KBM-7 (cell line): ENCODE measurements around the gene BCAR3.
"Not testable (repeated sequence)": the region's sequence is repeated elsewhere in the genome, so short reads cannot be mapped to it uniquely, and the experiment has no call there.

ENCODE experiments used
- DNase-seq: peaks from one replicate; pipeline ENCODE4 v3.0.0-alpha.2; 2015
- in situ Hi-C: fragments of 300-500 bp; cut with MboI; formaldehyde crosslinking; loops from 2 replicates; pipeline ENCODE4 v1.14.3; 2020; ENCODE audit warnings: low sequenced_read_pairs, low pct_unique_long_range_greater_than_20kb, mixed read lengths

BCAR3 gene

GRCh38 chr1:93594603-93594880 is 87.1 kb downstream of the BCAR3 start:
- in situ Hi-C loops = no loop called here
- no peak for DNase-seq

- in situ Hi-C loops = no loop called here
- DNase-seq = no peak
These were observed 87.6 kb downstream of the BCAR3 start for GRCh38 chr1:93593854-93594602.

- peak; percentile 29 for DNase-seq
- in situ Hi-C loops = no loop called here
These were observed 89.1 kb downstream of the BCAR3 start for GRCh38 chr1:93592551-93592949.

DNA sequence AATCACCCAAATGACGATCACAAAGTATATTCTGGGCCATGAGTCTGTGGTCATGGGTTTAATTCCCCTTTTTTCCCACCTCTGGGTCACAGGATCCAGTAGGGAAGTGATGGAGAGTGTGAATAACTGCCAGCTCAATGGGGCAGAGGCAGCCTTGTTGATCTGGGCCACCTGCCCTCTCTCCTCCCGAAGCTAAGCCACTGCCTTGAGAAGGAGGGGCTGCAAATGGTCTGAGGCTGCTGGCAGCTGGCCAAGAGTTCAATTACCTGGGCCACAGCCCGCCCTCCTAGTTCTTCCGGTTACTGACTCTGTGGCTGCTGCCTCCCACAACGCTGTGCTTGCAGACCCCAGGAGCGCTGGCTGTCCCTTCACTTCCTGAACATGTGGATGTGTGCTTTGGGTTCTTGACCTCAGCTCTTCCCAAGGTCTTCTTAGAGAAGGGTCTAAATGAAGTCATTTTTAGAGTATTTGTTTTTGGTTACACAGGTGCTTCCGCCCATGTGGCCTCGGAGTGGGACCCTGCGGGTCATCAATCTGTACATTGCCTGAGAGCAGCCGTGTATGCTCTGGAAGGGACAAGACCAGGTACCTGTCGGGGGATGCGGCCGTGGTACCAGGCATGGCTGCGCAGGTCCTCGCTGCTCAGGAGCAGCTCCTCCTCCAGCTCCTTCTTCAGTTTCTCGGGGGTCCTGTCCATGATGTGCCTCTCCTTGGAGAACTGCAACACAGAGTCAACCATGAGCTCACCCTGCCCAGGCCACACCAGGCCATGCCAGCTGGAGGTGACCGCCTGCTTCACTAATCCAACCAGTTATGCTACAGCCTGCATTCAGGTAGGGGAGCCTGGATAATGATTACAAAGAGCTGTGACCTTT is 89.7 kb downstream of the BCAR3 start:
- peak; percentile 99 for DNase-seq
- in situ Hi-C loops = no loop called here

GRCh38 chr1:93591291-93591675 is 90.4 kb downstream of the BCAR3 start:
- in situ Hi-C loops, DNase-seq: not testable (repeated sequence)

- DNase-seq = no peak
- in situ Hi-C loops = no loop called here
These were observed 92.7 kb downstream of the BCAR3 start for GRCh38 chr1:93588955-93589354.

DNA sequence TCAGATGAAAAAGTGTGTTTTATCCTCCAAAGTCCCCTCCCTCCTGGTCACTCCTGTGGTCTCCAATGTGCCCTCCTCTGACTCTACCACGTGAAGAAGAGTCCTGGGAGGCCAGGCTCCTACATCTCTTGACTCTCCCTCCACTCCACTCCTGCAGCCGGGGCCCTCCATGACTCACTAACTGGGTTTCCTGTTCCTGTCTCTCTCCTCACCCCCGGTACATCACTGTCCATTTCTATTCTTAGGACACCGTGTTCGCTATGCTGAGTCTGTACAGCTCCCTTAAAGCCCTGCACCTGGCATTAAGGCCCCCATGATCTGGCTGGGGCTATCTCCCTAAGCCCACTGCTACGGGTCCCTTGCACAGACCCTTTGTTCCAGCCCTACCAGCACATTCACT is 93.4 kb downstream of the BCAR3 start:
- in situ Hi-C loops = no loop called here
- peak; percentile 69 for DNase-seq

DNA sequence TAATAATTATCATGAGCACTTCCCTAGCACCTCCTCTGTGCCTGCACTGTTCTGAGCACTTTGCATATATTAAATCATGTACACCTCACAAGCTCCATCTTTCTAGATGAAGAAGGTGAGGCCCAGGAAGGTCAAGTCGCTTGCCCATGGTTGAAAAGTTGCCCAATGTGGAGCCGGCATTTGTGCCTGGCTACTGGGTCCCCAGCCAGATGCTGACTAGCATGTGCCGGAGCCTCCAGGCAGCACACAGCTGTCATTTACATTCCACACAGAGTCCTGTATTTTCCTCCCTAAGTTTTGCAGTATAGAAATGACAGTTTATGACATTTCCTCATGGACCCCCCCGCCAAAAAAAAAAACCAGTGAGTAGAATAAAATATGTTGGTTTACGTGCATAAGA is 94.3 kb downstream of the BCAR3 start:
- in situ Hi-C loops = no loop called here
- DNase-seq = no peak

DNA sequence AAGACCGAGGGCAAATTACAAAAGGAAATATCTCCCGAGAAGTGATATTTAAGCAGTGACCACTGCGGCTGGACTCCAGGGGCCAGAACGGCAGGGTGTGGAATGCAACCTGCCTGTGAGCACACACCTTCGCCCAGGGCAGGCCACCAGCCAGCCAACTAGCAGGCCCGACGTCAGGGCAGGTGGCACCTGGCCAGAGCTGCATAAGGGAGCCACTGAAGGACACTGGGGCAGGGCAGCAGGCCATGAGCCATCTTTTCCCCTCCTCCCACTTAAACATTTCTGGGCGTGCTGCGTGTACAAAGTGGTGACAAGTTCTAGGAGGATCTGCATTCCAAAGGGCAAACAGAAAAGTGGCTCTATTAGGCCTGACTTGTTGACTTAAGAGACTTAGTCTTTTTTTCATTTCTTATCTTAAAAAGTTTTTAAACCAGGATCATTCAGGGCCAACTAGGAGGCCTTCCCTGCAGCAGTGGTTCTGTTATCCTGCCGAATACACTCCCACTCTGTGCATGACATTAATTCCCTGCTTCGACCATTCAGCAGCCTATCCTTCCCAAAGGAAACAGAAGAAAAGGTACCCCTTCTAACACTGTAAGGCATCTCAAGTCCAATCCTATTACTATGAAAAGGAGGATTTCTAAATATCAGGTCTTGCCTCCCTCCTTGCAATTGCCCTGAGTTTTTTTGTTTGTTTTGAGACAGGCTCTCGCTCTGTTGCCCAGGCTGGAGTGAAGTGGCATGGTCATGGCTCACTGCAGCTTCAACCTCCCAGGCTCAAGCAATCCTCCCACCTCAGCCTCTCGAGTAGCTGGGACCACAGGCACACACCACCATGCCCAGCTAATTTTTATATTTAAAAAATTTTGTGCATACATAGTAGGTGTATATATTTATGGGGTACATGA is 96.3 kb downstream of the BCAR3 start:
- in situ Hi-C loops = no loop called here

DNA sequence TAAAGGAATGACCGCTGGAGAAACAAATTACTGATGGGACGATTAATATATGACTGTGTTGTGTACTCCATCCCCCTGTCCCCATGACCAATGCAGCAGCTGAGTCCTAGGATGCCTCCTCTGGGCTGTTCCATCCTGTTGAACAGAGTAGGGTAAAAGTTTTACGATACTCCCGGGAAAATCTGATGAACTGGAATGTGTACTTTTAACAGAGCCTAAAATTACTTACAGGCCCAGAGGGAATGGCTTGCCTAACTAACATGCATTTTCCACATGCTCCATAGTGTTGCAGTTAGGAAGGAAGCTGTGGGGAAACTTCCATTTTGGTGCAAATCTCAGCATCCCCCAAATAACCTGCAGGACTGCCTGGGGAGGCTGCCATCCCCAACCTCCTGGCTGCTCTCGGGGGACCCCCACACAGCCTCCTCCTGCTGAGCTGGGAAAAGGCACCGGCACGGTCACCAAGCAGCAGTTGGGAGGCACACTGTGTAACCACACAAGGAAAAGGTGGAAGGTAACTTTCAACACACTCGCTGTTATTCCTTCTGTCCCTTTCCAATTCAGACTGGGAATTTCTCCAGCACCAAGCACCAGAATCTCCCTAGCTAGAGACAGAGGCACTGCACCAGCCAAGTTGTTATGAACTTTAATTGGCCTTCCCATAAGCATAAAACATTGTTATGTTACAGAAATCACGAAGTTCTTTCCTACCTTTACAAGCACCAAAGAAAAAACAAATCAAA is 97.2 kb downstream of the BCAR3 start:
- in situ Hi-C loops = no loop called here

More for the DNA sequence above, 96.3 kb downstream of the BCAR3 start:
- DNase-seq = no peak

DNA sequence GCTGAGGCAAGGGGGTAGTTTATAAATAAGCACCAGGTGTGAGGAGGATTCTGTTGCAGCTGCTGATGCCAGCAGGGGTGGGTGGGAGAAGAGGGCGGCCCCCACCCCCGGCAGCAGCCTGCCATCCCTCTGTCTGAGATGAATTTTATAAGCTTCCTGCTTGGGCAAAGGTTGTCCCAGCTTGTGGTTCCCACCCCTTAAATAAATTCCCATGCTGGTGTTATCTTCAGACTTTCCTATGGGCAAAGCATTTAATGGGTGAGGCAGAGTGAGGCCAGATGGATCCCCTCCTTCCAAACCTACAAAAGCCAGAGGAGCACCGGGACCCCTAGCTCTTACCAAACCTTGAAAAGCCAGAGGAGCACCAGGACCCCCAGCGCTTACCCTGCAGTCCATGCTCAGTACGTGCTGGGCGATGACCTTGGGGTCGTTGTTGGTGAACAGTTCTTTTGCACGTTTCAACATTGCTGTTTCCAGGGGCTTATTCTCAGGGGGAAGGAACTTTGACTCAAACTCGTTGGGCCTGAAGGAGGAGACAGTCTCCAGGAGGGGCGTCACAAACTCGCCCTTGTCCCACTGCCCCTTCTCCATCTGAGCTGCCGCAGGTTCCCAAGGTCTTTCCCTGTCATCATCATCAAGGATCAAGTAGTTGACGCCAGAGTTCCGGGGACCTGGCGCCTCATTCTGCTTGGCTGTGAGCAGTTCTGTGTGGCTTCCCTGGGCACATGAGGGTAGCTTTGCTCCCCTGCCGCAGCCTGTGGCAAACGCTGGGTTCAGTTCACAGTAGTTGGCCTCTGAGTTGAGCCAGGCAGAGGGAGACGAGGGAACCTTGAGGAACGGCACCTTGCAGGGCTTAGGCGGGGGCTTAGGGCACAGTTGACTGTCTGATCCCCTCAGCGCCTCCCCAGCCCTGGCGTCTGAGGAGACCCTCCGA is 99.5 kb downstream of the BCAR3 start:
- no peak for DNase-seq
- in situ Hi-C loops = no loop called here

More for the DNA sequence above, 97.2 kb downstream of the BCAR3 start:
- DNase-seq = no peak

- in situ Hi-C loops = no loop called here
- DNase-seq = no peak
These were observed 101.7 kb downstream of the BCAR3 start for GRCh38 chr1:93579891-93580290.

DNA sequence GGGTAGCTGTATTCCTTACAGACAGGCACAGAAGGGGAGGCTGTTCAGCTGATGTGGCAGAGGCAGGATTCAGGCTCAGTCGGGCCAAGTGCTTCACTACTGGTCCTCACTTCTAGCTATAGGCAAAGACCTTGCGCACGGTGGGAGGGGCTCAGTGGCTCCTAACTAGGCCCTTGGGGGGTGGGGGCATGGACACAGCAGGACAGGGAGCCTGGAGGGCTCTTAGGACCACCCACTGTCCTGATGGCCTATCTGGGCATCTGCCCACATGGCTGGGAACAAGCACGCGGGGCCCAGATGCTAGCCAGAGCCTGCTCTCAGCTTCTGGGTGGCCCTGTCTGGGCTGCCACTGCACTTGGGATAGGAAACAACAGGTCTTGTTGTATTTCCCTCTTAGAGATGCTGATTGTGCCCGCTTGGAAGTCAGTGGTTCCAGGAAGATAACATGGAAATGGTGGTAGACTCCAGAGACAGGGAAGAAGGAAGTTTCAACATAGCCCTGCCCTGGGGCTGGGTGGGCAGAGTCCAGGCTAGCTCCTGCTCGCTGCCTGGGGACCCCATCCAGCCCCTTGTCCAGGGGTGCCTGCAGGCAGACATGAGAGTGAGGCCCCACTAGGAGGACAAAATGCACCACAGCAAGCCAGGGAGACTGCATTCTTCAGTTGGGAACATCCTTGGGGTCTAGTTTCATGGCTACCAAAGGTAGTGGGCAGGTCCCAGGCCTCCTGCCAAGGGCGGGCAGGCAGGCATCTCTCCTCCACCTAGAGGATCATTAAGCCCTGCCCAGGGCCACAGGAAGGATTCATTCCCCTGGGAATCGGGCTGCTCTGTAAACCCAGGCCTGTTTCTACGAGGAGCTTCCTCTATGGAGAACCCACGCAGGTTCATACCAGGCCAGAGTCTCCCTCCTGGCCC is 102.5 kb downstream of the BCAR3 start:
- in situ Hi-C loops = no loop called here
- DNase-seq = no peak

DNA sequence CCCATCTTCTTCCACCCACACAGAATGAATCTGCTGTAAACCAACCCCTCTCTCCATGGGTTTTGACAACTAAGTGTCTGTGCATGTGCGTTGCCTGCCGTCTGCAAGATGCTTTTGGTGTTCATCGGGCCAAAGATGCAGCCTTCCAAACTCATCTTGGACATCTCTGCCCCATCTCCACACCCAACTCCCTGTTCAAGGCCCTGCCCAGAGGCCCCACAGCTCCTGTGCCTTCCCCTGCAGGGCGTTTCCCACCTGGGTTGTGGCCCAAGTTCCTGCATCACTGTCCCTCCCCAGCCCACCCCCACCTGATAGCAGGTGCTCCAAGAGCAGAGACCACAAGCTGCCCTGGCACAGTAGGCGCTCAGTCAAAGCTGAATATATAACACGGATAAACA is 103.2 kb downstream of the BCAR3 start:
- DNase-seq = no peak
- in situ Hi-C loops = no loop called here

GRCh38 chr1:93577536-93578432 is 103.9 kb downstream of the BCAR3 start:
- in situ Hi-C loops = no loop called here
- DNase-seq = no peak

DNA sequence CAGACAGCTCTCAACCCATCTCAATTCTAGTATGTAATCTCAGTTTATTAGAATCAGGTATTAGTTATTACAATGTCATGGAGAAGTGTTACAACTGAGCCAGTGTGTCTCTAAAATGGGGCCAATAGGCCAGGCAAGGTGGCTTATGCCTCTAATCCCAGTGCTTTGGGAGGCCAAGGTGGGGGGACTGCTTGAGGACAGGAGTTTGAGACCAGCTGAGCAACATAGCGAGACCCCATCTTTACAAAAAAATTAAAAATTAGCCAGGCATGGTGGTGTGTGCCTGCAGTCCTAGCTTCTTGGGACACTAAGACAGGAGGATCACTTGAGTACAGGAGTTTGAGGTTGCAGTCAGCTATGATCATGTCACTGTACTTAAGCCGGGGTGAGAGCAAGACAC is 104.9 kb downstream of the BCAR3 start:
- in situ Hi-C loops = no loop called here
- no peak for DNase-seq
